ENCODE measurements around the gene POF1B. TPM values are rescaled to one million over a fixed set of nuclear protein-coding genes. Genes with fewer than 3 reads are reported as not detected.
"Not testable (repeated sequence)": the region's sequence is repeated elsewhere in the genome, so short reads cannot be mapped to it uniquely, and the experiment has no call there.

The POF1B gene
- total and polyA plus RNA-seq, 2 donors (not counting 1 experiment from before 2014, with no cell fraction given), result not detected

DNA sequence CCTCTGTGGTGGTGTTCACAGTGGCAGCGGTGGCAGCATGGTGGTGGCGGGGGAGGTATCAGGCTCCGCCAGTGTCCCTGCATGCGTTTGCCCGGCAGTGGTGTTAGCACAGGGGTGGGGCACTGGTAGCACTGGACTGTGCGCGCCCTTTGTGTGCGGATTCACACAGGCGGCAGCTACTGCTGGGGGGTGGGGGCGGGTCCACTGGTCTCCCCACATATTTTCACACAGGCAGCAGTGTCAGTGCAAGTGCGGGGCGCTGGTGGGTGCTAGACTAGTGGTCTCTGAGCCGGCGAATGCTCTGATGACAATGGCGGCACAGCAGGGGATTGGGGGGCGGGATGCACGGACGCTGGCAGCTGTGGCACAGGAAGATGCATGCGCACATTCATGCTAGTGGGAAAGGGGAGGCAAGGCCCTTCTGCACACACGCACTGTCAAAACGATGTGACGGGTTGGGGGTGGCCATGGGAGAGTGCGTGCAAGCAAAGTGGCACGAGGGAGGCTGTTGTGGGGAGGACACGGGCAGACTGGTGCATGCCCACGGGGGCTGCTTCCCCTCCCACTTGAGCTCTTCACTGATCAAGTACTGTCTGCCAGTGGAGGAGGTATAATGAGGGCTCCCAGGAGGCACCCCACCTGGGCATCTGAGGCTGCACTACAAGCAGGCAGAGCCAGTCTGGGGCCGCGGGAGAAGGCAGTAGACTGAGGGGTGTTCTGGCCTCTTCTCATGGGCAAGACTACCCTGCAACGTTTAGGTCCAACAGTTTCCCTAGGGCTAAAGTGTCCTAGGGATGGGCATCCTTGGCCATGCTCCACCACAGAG, 53.0 kb downstream of the POF1B start:
- TF ChIP-seq, protein P1, sequence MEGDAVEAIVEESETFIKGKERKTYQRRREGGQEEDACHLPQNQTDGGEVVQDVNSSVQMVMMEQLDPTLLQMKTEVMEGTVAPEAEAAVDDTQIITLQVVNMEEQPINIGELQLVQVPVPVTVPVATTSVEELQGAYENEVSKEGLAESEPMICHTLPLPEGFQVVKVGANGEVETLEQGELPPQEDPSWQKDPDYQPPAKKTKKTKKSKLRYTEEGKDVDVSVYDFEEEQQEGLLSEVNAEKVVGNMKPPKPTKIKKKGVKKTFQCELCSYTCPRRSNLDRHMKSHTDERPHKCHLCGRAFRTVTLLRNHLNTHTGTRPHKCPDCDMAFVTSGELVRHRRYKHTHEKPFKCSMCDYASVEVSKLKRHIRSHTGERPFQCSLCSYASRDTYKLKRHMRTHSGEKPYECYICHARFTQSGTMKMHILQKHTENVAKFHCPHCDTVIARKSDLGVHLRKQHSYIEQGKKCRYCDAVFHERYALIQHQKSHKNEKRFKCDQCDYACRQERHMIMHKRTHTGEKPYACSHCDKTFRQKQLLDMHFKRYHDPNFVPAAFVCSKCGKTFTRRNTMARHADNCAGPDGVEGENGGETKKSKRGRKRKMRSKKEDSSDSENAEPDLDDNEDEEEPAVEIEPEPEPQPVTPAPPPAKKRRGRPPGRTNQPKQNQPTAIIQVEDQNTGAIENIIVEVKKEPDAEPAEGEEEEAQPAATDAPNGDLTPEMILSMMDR (conservative IDR thresholded peaks at IDR 0.05 in 1 of 2, IDR thresholded peaks at IDR 0.05 in 1 of 2; ENCODE audit: low read depth in 1 of 2, low read length in 2 of 2), result no peak
- no peak for TF ChIP-seq EZH2 (IDR thresholded peaks at IDR 0.05; ENCODE audit: low read length, missing control alignments)
- H3K9ac ChIP-seq (ENCODE audit: insufficient read depth, low read length), result no peak overlapping the region
- H3K79me2 ChIP-seq (ENCODE audit: control insufficient read depth, insufficient read depth, low read length), result no peaks in the 10 kb centered on the region
- no peaks in the 10 kb centered on the region for H4K20me1 ChIP-seq (ENCODE audit: control insufficient read depth, extremely low read depth, insufficient read depth, low read length)
- no peak overlapping the region for H2AFZ ChIP-seq (ENCODE audit: low read length)
- no peaks in the 10 kb centered on the region for H3K36me3 ChIP-seq (ENCODE audit: control insufficient read depth, insufficient read depth, low read length)
- DNase-seq (ENCODE audit: low read depth in 2 of 2), result no peak
- H3K9me3 ChIP-seq (ENCODE audit: control insufficient read depth, insufficient read depth, low read depth, low read length), result no peaks in the 10 kb centered on the region
- H3K27ac ChIP-seq (ENCODE audit: insufficient read depth, low read length), result no peak overlapping the region
- H3K4me3 ChIP-seq (replicated peaks in 1 of 4; ENCODE audit: control extremely low read depth in 1 of 4, insufficient read depth in 1 of 4, low read depth in 3 of 4, low read length in 4 of 4), result no peak overlapping the region
- no peak overlapping the region for H3K4me2 ChIP-seq (ENCODE audit: extremely low read depth, insufficient read depth, low read length)
- H3K4me1 ChIP-seq (ENCODE audit: control insufficient read depth, extremely low read depth, insufficient read depth, low read length), result no peaks in the 10 kb centered on the region
- no peaks in the 10 kb centered on the region for H3K27me3 ChIP-seq (ENCODE audit: control insufficient read depth, insufficient read depth, low read length)

DNA sequence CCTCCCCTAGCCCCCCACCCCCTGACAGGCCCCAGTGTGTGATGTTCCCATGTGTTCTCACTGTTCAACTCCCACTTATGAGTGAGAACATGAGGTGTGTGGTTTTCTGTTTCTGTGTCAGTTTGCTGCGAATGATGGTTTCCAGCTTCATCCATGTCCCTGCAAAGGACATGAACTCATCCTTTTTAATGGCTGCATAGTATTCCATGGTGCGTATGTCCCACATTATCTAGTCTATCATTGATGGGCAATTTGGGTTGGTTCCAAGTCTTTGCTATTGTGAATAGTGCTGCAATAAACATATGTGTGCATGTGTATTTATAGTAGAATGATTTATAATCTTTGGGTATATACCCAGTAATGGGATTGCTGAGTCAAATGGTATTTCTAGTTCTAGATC, 68.1 kb downstream of the POF1B start:
- not testable (repeated sequence) for H3K79me2 ChIP-seq (ENCODE audit: control insufficient read depth, insufficient read depth, low read length); H4K20me1 ChIP-seq (ENCODE audit: control insufficient read depth, extremely low read depth, insufficient read depth, low read length); H3K4me3 ChIP-seq (replicated peaks in 1 of 4; ENCODE audit: control extremely low read depth in 1 of 4, insufficient read depth in 1 of 4, low read depth in 3 of 4, low read length in 4 of 4); H3K4me2 ChIP-seq (ENCODE audit: extremely low read depth, insufficient read depth, low read length); H3K27ac ChIP-seq (ENCODE audit: insufficient read depth, low read length); H3K9me3 ChIP-seq (ENCODE audit: control insufficient read depth, insufficient read depth, low read depth, low read length); H3K9ac ChIP-seq (ENCODE audit: insufficient read depth, low read length); H3K27me3 ChIP-seq (ENCODE audit: control insufficient read depth, insufficient read depth, low read length); H3K36me3 ChIP-seq (ENCODE audit: control insufficient read depth, insufficient read depth, low read length); H2AFZ ChIP-seq (ENCODE audit: low read length); H3K4me1 ChIP-seq (ENCODE audit: control insufficient read depth, extremely low read depth, insufficient read depth, low read length); DNase-seq (ENCODE audit: low read depth in 2 of 2)

DNA sequence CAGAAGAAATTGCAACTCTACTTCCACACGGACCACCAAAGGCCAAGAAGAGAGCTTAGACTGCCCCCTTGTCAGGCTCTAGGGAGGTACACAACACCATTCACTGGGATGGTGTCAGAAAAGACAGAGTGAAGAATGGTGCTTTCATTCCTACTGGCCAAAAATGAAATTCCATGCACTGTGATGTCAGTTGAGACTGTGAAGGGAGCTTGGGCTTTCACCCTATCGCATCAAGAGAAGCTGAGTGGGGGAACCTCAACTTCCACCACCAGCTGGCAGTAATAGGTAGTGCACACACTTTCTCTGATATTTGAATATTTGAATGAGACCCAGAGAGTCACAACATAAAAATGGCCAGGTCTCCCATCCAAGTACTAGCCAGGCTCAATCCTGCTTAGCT, 69.7 kb downstream of the POF1B start:
- H3K27me3 ChIP-seq (ENCODE audit: control insufficient read depth, insufficient read depth, low read length), result no peaks in the 10 kb centered on the region
- no peak for TF ChIP-seq EZH2 (IDR thresholded peaks at IDR 0.05; ENCODE audit: low read length, missing control alignments)
- TF ChIP-seq, protein P1 (conservative IDR thresholded peaks at IDR 0.05 in 1 of 2, IDR thresholded peaks at IDR 0.05 in 1 of 2; ENCODE audit: low read depth in 1 of 2, low read length in 2 of 2), result no peak
- no peak for DNase-seq (ENCODE audit: low read depth in 2 of 2)
- H2AFZ ChIP-seq (ENCODE audit: low read length), result no peak overlapping the region
- no peak overlapping the region for H3K4me2 ChIP-seq (ENCODE audit: extremely low read depth, insufficient read depth, low read length)
- no peaks in the 10 kb centered on the region for H3K4me1 ChIP-seq (ENCODE audit: control insufficient read depth, extremely low read depth, insufficient read depth, low read length)
- no peaks in the 10 kb centered on the region for H3K36me3 ChIP-seq (ENCODE audit: control insufficient read depth, insufficient read depth, low read length)
- no peaks in the 10 kb centered on the region for H3K79me2 ChIP-seq (ENCODE audit: control insufficient read depth, insufficient read depth, low read length)
- no peak overlapping the region for H3K27ac ChIP-seq (ENCODE audit: insufficient read depth, low read length)
- H3K9ac ChIP-seq (ENCODE audit: insufficient read depth, low read length), result no peak overlapping the region
- H3K9me3 ChIP-seq (ENCODE audit: control insufficient read depth, insufficient read depth, low read depth, low read length), result no peaks in the 10 kb centered on the region
- H3K4me3 ChIP-seq (replicated peaks in 1 of 4; ENCODE audit: control extremely low read depth in 1 of 4, insufficient read depth in 1 of 4, low read depth in 3 of 4, low read length in 4 of 4), result no peak overlapping the region
- H4K20me1 ChIP-seq (ENCODE audit: control insufficient read depth, extremely low read depth, insufficient read depth, low read length), result no peaks in the 10 kb centered on the region

Measured in fibroblast of lung (primary cell).